ENCODE measurements around the gene KCNN1.

KCNN1 gene

GRCh38 chr19:17948931-17949930 is 17.7 kb upstream of the KCNN1 start:
- TF ChIP-seq CTCF (IDR thresholded peaks at IDR 0.05; ENCODE audit: low read depth, low read length): no peak
- peak overlapping the region; percentile 41; the same call in 1 of the 2 replicates for H3K4me3 ChIP-seq (ENCODE audit: low read depth, low read length)

DNA sequence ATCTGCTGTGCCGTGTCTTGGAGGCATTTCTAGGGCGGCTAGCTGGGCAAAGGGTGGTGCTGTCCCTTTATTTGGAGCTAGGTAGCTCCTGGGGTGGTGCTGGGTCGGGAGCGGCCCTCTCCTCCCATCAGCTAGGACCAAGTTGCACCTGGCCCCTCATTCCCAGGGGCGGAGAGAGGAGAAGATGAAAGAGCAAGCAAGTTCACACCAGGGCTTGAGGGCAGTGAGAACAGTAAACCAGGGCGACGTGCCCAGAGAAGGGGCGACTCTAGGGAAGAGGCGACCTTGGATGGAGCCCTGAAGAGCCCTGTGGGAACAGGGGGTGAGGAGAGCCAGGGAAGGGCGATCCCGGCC is 17.0 kb upstream of the KCNN1 start:
- TF ChIP-seq CTCF (IDR thresholded peaks at IDR 0.05; ENCODE audit: low read depth, low read length): no peak
- no peak overlapping the region for H3K4me3 ChIP-seq (ENCODE audit: low read depth, low read length)

DNA sequence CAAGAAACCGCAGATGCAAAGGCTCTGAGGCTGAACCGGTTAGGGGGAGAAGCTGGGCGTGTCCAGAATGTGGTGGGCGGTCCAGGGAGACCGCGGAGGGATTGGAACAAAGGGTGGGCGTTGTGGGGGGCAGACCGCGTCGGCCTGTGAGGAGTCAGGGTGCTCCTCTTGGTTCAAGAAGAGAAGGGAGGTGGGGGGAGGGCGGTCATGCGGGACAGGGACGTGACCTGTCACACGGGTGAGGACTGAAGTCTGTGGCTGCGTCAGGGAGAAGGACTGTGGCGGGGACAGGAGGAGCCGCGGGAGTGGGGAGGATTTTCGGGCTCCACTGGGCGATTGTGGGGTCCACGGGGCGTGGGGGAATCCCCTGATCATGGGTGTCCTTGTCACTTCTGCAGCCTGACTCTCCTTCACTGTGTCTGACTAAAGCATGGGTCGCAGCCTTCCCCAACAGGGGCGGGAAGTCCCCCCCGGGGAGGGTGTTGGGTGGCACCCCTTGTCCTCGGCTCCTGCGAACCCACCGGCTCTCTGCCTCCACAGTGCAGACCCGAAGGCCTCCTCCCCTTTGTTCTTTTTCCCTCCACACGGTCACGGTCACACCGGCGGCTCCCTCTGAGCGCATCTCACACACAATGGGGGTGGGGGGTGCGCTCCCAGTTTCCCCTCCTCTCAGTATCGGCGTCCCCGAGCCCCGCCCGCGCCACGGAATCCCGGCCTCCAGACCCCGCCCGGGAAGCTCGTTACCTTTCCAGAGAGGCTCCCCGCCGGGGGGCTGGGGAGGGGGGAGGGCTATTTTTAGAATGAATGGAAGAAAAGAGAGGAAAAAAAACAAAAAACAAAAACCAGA is 16.4 kb upstream of the KCNN1 start:
- no peak for TF ChIP-seq CTCF (IDR thresholded peaks at IDR 0.05; ENCODE audit: low read depth, low read length)
- no peak overlapping the region for H3K4me3 ChIP-seq (ENCODE audit: low read depth, low read length)

DNA sequence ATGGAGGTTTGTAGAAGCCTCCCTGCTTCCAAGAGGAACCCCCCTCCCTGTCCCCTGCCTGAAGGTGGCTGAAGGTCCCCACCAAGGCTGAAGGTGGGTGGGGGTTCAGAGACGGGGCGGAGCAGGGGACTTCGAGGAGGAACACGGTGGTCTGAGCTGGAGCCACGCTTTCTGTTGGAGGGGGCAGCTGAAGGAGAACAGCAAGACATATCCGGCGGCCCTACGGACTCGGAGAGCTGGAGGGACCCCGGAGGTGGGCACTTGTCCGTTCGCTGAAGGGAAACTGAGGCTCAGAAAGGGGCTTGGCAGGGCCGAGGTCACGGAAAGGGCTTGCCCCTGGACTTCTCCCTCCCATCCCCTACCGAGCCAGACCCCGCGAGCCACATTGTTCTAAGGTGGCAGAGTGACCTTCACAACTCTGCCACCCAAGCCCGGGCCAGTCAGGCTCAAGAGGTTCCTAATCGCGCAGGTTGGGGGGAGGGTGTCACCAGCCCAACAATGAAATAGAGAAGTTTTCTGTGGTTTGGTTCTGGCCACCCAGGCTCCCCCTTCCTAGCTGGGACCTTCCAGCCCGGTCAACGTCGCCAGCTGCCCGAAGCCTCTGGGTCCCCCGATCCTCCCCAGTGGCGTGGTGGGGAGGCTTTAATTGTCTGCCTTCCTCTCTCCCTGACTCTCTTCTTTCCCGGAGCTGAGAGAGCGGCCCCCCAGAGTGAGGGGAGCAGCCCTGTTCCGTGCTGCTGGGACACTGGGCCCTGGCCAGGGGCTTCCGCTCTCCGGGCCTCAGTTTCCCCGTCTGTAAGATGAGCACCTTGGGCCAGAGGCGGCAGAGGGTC is 15.5 kb upstream of the KCNN1 start:
- no peak overlapping the region for H3K4me3 ChIP-seq (ENCODE audit: low read depth, low read length)
- no peak for TF ChIP-seq CTCF (IDR thresholded peaks at IDR 0.05; ENCODE audit: low read depth, low read length)

DNA sequence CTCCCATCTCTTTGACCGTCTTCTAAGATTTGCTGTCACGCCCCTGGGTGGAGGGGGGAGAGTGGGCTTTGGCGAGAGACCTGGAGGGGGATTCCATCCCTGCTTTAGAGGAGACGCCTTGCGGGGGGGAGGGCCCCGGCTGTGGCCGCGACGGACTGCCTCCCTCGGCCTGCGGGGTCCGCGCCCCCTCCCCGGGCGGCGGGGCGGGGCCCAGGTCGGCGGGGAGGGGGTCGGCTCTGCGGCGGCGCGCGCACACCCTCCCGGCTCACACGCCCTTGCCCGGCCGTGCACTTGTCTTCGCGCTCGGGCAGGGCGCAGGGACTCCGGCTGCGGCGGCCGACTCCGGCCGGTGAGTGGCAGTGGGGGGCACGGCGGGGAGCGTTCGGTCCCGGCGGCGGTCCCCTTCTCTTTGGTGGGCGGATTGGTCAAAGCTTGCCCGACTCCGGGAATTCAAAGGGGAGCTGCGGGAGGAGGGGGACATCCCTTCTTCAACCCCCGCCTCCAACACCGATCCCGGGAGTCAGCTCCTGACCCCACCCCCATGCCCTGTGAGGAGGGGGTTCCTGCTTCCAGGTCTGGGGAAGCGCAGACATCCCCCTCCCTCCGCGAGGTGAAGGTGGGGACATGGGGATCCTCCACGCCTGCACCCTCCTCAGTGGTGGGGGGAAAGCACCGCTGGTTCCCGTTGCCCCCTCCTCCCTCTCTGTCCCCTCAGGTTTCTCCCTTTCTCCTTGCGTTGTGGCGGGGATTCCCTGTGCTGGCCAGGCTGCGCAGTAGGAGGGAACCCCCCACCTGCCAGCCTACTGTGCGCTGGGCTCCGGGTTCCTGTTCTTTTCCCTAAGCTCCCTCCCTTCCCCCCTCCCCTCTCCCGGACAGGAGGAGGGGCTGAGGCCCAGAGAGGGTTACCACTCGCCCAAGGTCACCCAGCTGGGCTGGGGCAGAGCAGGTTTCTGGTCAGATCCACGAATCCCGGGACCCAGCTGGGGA is 14.6 kb upstream of the KCNN1 start:
- TF ChIP-seq CTCF (IDR thresholded peaks at IDR 0.05; ENCODE audit: low read depth, low read length): no peak

GRCh38 chr19:17953316-17953801 is 13.5 kb upstream of the KCNN1 start:
- H3K4me3 ChIP-seq (ENCODE audit: low read depth, low read length): no peak overlapping the region
- TF ChIP-seq CTCF (IDR thresholded peaks at IDR 0.05; ENCODE audit: low read depth, low read length): no peak

More for the DNA sequence above, 14.6 kb upstream of the KCNN1 start:
- no peak overlapping the region for H3K4me3 ChIP-seq (ENCODE audit: low read depth, low read length)

All from WI38 (cell line).